Measurements from ENCODE around the gene HK2.
"Not testable (repeated sequence)": the region's sequence is repeated elsewhere in the genome, so short reads cannot be mapped to it uniquely, and the experiment has no call there.

DNA sequence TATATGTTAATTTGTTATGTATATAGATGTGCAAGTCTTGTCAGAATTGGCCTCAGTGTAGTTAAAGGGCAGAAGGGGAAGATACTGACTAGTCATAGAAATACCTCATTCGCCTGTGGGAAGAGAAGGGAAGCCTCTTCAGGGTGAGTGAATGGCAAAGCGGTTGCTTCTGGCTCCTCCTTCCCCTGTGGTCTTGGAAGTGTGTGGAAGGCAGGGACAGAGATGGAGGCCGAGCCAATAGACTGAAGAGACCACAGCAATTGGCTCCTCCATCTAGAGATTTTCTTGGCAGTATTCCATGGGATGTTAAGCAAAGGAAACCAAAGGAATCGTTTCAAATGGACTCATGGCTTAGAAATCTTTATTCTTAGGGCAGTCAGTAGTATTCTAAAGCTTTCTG lies 57.9 kb downstream of the HK2 start:
- not testable (repeated sequence) for TF ChIP-seq BHLHE40 (IDR thresholded peaks at IDR 0.05; ENCODE audit: low read depth, low read length); MAFK (IDR thresholded peaks at IDR 0.05; ENCODE audit: partially characterized antibody); JUN (IDR thresholded peaks at IDR 0.05); JUNB (IDR thresholded peaks at IDR 0.05)
- TF ChIP-seq, protein P1, sequence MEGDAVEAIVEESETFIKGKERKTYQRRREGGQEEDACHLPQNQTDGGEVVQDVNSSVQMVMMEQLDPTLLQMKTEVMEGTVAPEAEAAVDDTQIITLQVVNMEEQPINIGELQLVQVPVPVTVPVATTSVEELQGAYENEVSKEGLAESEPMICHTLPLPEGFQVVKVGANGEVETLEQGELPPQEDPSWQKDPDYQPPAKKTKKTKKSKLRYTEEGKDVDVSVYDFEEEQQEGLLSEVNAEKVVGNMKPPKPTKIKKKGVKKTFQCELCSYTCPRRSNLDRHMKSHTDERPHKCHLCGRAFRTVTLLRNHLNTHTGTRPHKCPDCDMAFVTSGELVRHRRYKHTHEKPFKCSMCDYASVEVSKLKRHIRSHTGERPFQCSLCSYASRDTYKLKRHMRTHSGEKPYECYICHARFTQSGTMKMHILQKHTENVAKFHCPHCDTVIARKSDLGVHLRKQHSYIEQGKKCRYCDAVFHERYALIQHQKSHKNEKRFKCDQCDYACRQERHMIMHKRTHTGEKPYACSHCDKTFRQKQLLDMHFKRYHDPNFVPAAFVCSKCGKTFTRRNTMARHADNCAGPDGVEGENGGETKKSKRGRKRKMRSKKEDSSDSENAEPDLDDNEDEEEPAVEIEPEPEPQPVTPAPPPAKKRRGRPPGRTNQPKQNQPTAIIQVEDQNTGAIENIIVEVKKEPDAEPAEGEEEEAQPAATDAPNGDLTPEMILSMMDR (IDR thresholded peaks at IDR 0.05): not testable (repeated sequence)

Data from A549 (cell line).